Activated CD4-positive, alpha-beta T cell treated with anti-CD3 and anti-CD28 coated beads, Interleukin-2, amount 50 U/mL, for 48 hours (primary cell): ENCODE data around the gene MAP2K4.
A peak's percentile ranks its signal among the peaks of the same experiment; 100 is the strongest.

Experiments used
- DNase-seq, 2 experiments: peaks; one replicate each; pipeline ENCODE4 v3.0.0-alpha.2; 2020

The MAP2K4 gene

DNA sequence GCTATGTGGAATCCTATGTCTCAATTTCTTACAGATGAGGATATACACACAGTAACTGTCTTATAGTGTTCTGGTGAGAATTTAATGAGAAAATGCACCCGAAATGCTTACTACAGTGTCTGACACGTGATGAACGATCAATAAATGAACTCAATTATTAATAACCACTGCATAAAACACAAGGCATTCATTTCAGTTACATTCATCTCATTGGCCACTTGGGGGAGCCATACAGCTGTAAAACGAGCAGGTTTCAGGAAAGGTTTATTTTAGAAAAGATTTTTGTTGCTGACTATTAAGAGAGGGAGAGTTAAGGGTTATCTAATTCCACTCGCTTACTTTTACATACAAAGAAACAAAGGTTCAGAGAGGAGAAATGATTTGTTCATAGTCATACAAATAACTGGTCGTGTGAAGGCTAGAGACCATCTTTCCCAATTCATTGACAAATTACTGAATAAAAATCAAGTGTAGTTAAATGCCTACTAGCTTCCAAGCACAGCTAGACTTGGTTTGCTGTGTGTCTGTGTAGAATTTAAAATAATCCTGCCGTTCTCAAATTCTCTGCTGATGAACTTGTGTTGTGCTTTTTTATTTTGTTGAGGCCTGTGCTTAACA, 160.1 kb downstream of the MAP2K4 start:
- DNase-seq = peak; percentile 7 to 9

DNA sequence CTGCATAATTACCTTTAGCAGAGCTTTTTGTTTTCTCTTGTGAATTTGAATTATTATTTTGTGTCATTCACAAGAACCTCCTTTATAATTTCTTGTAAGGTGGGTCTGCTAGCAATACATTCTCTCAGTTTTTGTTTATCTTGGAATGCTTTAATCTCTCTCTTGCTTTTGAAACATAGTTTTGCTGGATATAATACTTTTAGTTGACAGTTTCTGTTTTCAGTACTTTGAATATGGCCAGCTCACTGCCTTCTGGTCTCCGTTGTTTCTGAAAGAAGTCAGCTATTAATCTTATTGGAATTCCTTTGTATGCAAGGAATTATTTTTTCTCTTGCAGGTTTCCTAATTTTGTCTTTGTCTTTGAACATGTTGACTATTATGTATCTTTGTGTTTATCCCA, 167.0 kb downstream of the MAP2K4 start:
- no peak for DNase-seq

DNA sequence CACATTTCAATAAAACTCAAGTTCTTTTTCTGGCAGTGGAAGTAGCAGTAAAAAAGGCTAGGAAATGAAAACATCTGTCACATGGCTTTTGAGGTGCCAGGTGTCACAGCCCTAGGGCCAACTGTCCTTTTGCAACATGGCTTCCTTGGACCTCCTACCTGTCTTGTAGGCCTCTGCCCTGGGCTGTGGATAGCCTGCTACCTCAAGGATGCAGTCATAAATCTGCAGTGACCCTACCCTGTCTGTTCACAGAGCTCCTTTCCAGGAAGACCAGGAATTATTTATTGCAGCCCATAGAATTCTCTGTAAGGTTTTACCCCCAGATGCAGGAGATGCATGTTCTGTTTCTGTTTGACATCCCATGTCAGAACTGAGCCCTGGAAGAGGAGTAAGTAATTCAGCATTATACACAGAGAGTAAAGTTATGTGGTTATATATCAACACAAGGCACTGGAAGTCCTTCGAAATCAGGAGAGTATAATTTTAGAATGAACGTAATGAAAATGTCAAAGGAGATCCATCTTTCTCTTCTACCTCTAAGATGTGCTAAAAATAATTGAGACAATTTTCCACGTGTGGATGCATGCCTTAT, 172.6 kb downstream of the MAP2K4 start:
- no peak for DNase-seq
